CD8-positive, alpha-beta memory T cell (primary cell): ENCODE data around the gene RFC5. TPM values are rescaled to one million over a fixed set of nuclear protein-coding genes. Genes with fewer than 3 reads are reported as not detected.

Experiments used
- CTCF ChIA-PET: fragments of 350-600 bp; sonication (Branson Sonifier 250); formaldehyde crosslinking; loops from one replicate; lab custom pipeline; 2021; ENCODE audit warnings: antibody characterized with exemption; lab: Charles Lee
- POLR2A ChIA-PET: fragments of 350-600 bp; sonication (Branson Sonifier 250); formaldehyde crosslinking; loops from one replicate; lab custom pipeline; 2021; ENCODE audit warnings: antibody characterized with exemption; lab: Charles Lee
- DNase-seq, 5 donors: peaks; one replicate each; pipeline versions ENCODE4 v3.0.0 to v3.0.0-alpha.2; 2020 to 2022; ENCODE audit warnings: mixed read lengths in 1 of 5
- H3K27ac ChIP-seq: one replicate; pipeline ENCODE4 v1.7.0; 2013; ENCODE audit warnings: low read depth, mild to moderate bottlenecking, low read length, moderate library complexity
- H3K27me3 ChIP-seq: 2 replicates; pipeline ENCODE4 v1.7.0; 2013; ENCODE audit warnings: low read length, mild to moderate bottlenecking; ENCODE audit not compliant: insufficient read depth, poor library complexity, severe bottlenecking
- H3K36me3 ChIP-seq: 2 replicates; pipeline ENCODE4 v1.7.0; 2013; ENCODE audit warnings: mild to moderate bottlenecking, low read length, moderate library complexity; ENCODE audit not compliant: insufficient read depth
- H3K4me1 ChIP-seq: 2 replicates; pipeline ENCODE4 v1.7.0; 2013; ENCODE audit warnings: mild to moderate bottlenecking, low read length, moderate library complexity; ENCODE audit not compliant: insufficient read depth
- H3K4me3 ChIP-seq: 2 replicates; pipeline ENCODE4 v1.7.0; 2013; ENCODE audit warnings: mild to moderate bottlenecking, low read length
- H3K9me3 ChIP-seq: 2 replicates; pipeline ENCODE4 v1.7.0; 2013; ENCODE audit warnings: mild to moderate bottlenecking, low read length
- H3K27ac Mint-ChIP-seq, 8 donors: one replicate each; pipeline ENCODE4 v1.8.0; 2020 to 2021; ENCODE audit warnings: mixed read lengths in 8 of 8, mild to moderate bottlenecking in 6 of 8, inconsistent platforms in 3 of 8, moderate library complexity in 3 of 8
- H3K27me3 Mint-ChIP-seq, 2 donors: one replicate each; pipeline ENCODE4 v1.8.0; 2020 to 2021; ENCODE audit warnings: mixed read lengths in 2 of 2, mild to moderate bottlenecking in 1 of 2, moderate library complexity in 1 of 2
- H3K36me3 Mint-ChIP-seq, 3 donors: one replicate each; pipeline ENCODE4 v1.8.0; 2020 to 2021; ENCODE audit warnings: mixed read lengths in 3 of 3, inconsistent platforms in 1 of 3, mild to moderate bottlenecking in 1 of 3
- H3K4me1 Mint-ChIP-seq, 3 donors: one replicate each; pipeline ENCODE4 v1.8.0; 2020 to 2021; ENCODE audit warnings: mixed read lengths in 3 of 3, inconsistent platforms in 1 of 3, mild to moderate bottlenecking in 1 of 3
- H3K4me3 Mint-ChIP-seq, 7 donors: one replicate each; pipeline ENCODE4 v1.8.0; 2020 to 2021; ENCODE audit warnings: mixed read lengths in 7 of 7, mild to moderate bottlenecking in 6 of 7, moderate library complexity in 4 of 7, inconsistent platforms in 2 of 7
- H3K9me3 Mint-ChIP-seq, 5 donors: one replicate each; pipeline ENCODE4 v1.8.0; 2020 to 2022; ENCODE audit warnings: mixed read lengths in 5 of 5, mild to moderate bottlenecking in 3 of 5, moderate library complexity in 2 of 5, inconsistent platforms in 1 of 5
- polyA plus RNA-seq: library from polyadenylated mRNA; unstranded; fragments of 300-500 nt; fragmentation: Illumina TruSeq; gene quantifications from one replicate; pipeline ENCODE4 v1.2.3, GENCODE V29; 2021
- total RNA-seq, 2 experiments: library from RNA; stranded (reverse); gene quantifications; one replicate each; pipeline ENCODE4 v1.2.3, GENCODE V29; 2021

Gene RFC5
- total and polyA plus RNA-seq, 3 experiments from 2014 or later = 14.0 to 67.4 (median 66.1) TPM

DNA sequence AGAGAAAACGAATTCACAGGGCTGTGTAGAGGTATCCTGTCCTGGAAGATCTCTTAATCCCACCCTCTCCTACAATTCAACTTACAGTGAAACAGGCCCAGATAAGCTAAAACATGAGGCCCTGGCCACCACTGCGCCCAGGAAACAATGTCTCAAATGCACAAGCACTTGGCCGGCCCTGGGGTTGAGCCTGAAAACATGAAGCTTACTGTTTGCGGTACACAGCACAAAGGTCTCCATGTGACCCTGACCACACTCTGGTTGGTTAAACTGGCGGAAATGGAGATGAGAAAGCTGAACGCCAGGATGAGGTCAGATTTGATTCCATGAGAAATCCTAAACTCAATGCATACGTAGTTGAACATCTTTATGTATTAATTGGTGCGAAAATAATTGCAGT lies 28.1 kb downstream of the RFC5 start:
- Mint-ChIP-seq H3K9me3 (no peaks in the 10 kb centered on the region), H3K36me3 (peaks cover 11 to 69% (median 19%) of the 10 kb centered on the region in 3 donors), H3K4me1 (peaks cover 11 to 30% (median 19%) of the 10 kb centered on the region in 3 donors), H3K27ac (peak overlapping the region in 3 of 8 donors; percentile 1 to 52 (median 47)), H3K4me3 (no peak overlapping the region), H3K27me3 (no peaks in the 10 kb centered on the region)
- peaks cover 27% of the 10 kb centered on the region for H3K36me3 ChIP-seq
- ChIA-PET POLR2A (no interaction called here), CTCF (interaction anchor here (1.8 kb wide), 1 partner anchor 10 kb away, joined by 4 read pairs; no protein-coding TSS in a partner anchor)
- no peaks in the 10 kb centered on the region for H3K9me3 ChIP-seq
- H3K27me3 ChIP-seq = no peaks in the 10 kb centered on the region
- H3K27ac ChIP-seq = no peak overlapping the region
- H3K4me1 ChIP-seq = no peaks in the 10 kb centered on the region
- DNase-seq = no peak
- no peak overlapping the region for H3K4me3 ChIP-seq

DNA sequence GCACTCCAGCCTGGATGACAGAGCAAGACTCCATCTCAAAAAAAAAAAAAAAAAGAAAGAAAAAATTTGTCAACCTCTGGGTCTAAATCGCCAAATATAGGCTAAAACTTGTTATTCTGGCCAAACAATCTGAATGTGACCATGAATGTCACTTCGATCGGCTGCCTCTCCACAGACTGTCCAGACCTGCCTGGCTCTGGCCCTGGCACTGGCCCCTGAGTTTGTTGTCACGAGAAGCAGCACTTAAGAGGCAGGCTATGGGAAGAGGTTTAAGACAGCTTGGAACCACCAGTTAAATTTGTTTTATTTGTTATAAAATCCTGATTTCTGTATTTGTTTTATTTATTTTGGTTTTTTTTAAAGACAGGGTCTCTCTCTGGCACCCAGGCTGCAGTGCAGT lies 29.9 kb downstream of the RFC5 start:
- Mint-ChIP-seq H3K4me3 (no peak overlapping the region), H3K27ac (peak overlapping the region in 1 of 8 donors; percentile 46), H3K27me3 (no peaks in the 10 kb centered on the region), H3K4me1 (peaks cover 18 to 37% (median 28%) of the 10 kb centered on the region in 3 donors), H3K9me3 (no peaks in the 10 kb centered on the region), H3K36me3 (peaks cover 13 to 75% (median 19%) of the 10 kb centered on the region in 3 donors)
- H3K36me3 ChIP-seq = peaks cover 22% of the 10 kb centered on the region
- ChIA-PET POLR2A (no interaction called here), CTCF (interaction anchor here (0.7 to 1.0 kb wide), 2 partner anchors 8 to 75 kb away, joined by 3 to 4 read pairs; no protein-coding TSS in a partner anchor)
- no peak overlapping the region for H3K4me3 ChIP-seq
- DNase-seq = no peak
- no peaks in the 10 kb centered on the region for H3K4me1 ChIP-seq
- H3K27ac ChIP-seq = no peak overlapping the region
- H3K27me3 ChIP-seq = no peaks in the 10 kb centered on the region
- H3K9me3 ChIP-seq = no peaks in the 10 kb centered on the region

DNA sequence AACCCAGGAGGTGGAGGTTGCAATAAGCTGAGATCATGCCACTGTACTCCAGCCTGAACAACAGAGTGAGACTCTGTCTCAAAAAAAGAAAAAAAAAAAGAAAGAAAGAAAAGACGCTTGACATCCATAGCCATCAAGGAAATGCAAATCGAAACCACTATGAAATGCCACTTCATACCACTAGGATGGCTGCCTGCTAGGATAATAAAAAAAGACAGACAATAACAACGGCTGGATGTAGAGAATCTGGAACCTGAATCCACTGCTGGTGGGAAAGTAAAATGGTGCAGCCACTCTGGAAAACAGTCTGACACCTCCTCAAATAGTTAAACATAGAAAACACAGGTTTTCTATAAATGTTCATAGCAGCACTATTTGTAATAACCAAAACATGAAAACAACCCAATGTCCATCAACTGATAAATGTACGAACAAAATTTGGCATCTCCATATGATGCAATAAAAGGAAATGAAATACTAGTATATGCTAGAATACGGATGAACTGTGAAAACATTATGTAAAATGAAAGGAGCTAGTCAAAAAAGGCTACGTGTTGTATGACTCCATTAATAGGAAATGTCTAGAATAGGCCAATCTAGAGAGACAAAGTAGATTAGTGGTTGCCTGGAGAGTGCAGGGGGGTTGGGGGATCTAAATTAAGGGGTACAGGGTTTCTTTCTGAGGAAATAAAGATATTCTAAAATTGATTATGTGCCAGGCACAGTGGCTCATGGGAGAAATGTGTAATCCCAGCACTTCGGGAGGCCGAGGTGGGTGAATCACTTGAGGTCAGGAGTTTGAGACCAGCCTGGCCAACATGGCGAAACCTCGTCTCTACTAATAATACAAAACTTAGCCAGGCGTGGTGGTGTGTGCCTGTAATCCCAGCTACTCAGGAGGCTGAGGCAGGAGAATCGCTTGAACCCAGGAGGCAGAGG lies 34.7 kb downstream of the RFC5 start:
- Mint-ChIP-seq H3K27ac (peak overlapping the region; percentile 78 to 95 (median 94)), H3K4me3 (peak overlapping the region in 4 of 7 donors; percentile 4 to 61 (median 20)), H3K36me3 (peaks cover 8 to 46% (median 13%) of the 10 kb centered on the region in 3 donors), H3K4me1 (peaks cover 35 to 57% (median 51%) of the 10 kb centered on the region in 3 donors), H3K27me3 (peaks cover 0 to 2% of the 10 kb centered on the region in 2 donors), H3K9me3 (no peaks in the 10 kb centered on the region)
- ChIA-PET POLR2A (no interaction called here), CTCF (interaction anchor here (0.7 kb wide), 1 partner anchor 14 kb away, joined by 3 read pairs; no protein-coding TSS in a partner anchor)
- H3K27me3 ChIP-seq = no peaks in the 10 kb centered on the region
- H3K36me3 ChIP-seq = peaks cover 6% of the 10 kb centered on the region
- H3K9me3 ChIP-seq = no peaks in the 10 kb centered on the region
- H3K4me1 ChIP-seq = peaks cover 7% of the 10 kb centered on the region
- H3K27ac ChIP-seq = no peak overlapping the region
- no peak for DNase-seq
- H3K4me3 ChIP-seq = no peak overlapping the region

DNA sequence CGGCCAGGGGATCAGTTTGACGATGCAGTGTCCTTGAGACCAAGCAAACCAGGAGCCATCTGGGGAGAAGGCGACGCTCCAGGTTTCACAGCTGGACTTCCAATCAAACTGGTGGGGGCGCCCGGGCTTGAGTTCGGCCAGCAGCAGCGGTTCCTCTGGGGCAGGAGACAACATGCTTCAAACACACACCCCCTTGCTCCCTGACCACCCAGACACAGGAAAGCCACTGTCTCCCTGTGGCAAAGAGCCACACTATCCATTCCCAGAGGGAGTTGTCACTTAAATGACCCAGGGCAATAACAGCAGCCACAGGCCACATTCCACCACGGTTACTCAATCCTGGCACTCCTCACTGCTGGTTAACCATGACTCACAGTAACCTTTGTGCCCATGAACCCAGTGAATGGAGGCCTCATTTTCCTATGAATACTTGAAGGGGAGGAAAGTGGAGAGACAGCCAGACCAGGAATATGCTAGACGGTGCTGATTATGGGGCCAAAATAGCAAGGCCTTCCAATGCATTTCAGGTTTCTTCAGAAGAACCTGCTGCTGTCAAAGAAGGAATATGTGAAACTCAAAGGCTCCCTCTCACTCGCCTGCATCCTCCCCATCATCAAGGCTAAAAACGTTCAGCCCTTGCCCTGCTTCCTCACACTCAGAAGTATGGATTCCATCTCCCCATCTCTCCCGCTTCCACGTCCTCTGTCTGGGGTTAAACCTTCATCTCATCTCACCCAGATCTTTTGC lies 36.0 kb downstream of the RFC5 start:
- peak overlapping the region; percentile 53 for H3K27ac ChIP-seq
- no peak overlapping the region for H3K4me3 ChIP-seq
- CTCF ChIA-PET = interaction anchor here (0.6 to 4.6 kb wide), 2 partner anchors 9 to 12 kb away, joined by 5 to 36 read pairs; no protein-coding TSS in a partner anchor
- Mint-ChIP-seq H3K4me3 (peak overlapping the region; percentile 24 to 69 (median 61)), H3K36me3 (peaks cover 8 to 40% (median 13%) of the 10 kb centered on the region in 3 donors), H3K27me3 (peaks cover 0 to 2% of the 10 kb centered on the region in 2 donors), H3K4me1 (peaks cover 37 to 54% (median 53%) of the 10 kb centered on the region in 3 donors), H3K9me3 (no peaks in the 10 kb centered on the region), H3K27ac (peak overlapping the region; percentile 84 to 95 (median 94))
- no peak for DNase-seq
- H3K4me1 ChIP-seq = peaks cover 7% of the 10 kb centered on the region
- no peaks in the 10 kb centered on the region for H3K27me3 ChIP-seq
- H3K36me3 ChIP-seq = peaks cover 6% of the 10 kb centered on the region
- POLR2A ChIA-PET = interaction anchor here (0.6 to 1.2 kb wide), 3 partner anchors 9 to 73 kb away, joined by 3 to 12 read pairs (median 4); no protein-coding TSS in a partner anchor
- no peaks in the 10 kb centered on the region for H3K9me3 ChIP-seq

DNA sequence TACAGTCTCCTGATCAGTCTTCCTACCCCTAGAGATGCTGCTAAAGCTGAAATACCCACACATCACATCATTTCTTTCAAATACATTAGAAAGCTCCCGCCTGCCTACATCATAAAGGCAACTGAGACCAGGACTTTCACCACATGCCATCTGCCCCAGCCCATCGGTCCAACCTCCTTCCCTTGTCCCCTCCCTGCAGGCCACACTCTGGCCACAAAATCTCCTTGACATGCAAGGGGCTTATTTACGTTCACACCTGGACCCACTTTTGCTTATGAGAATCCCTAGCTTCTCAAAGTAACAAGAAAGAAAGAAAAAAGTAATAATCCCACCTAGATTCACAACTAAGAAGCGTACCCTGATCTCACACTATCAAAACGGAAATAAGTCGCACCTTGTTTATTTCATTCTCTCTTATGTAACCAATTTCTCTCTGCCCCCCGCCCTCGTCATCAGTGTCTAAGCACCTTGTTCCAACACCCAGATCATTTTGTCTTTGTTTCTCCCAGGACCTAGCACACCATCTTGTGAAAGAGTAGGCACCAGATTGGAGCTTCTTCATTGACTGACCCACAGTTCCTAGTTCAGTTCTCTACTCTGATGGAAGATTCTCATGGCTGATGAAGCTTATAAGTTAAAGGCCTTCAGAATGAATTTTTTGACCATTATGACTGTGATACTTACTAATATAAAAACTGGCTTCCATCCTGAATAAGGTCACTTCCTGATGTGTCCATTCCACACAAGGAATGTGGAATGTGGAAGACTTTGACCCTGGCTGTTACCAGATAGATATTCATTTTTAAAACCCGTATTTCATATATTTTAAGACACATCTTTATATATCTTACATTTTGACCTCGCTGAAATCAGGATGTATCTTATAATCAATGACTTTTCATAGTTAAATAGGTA lies 36.8 kb downstream of the RFC5 start:
- POLR2A ChIA-PET = interaction anchor here (0.6 to 1.2 kb wide), 3 partner anchors 8 to 72 kb away, joined by 3 to 12 read pairs (median 4); no protein-coding TSS in a partner anchor

DNA sequence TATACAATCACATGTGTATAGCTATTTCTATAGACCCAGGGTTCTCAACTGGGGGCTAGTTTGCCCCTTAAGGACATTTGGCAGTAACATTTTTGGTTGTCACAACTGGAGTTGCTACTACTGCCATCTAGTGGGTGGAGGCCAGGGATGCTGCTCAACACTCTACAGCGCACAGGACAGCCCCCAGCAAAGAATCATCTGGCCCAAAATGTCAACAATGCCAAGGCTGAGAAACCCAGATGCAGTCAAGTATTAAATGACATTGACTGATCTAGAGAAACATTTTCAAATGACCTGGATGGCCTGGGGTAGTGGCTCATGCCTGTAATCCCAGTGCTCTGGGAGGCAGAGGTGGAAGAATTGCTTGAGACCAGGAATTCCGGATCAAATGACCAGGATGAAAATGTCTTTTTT lies 38.6 kb downstream of the RFC5 start:
- H3K36me3 ChIP-seq = peaks cover 6% of the 10 kb centered on the region
- peaks cover 17% of the 10 kb centered on the region for H3K4me1 ChIP-seq
- Mint-ChIP-seq H3K4me3 (peak overlapping the region in 2 of 7 donors; percentile 5 to 34), H3K9me3 (peaks cover 0 to 1% (median 0%) of the 10 kb centered on the region in 5 donors), H3K27ac (peak overlapping the region; percentile 58 to 98 (median 81)), H3K4me1 (peaks cover 51 to 67% (median 62%) of the 10 kb centered on the region in 3 donors), H3K36me3 (peaks cover 8 to 29% (median 10%) of the 10 kb centered on the region in 3 donors), H3K27me3 (peaks cover 0 to 2% of the 10 kb centered on the region in 2 donors)
- ChIA-PET POLR2A (interaction anchor here (0.6 to 0.8 kb wide), 4 partner anchors 9 to 399 kb away, joined by 3 to 12 read pairs (median 6); partner anchors contain the start of gene RFC5), CTCF (interaction anchor here (0.6 to 4.6 kb wide), 11 partner anchors 9 to 321 kb away, joined by 3 to 36 read pairs (median 3); partner anchors contain the start of genes RFC5 and SUDS3)
- H3K27ac ChIP-seq = no peak overlapping the region
- peak; percentile 43 to 81 (median 51) for DNase-seq
- H3K27me3 ChIP-seq = no peaks in the 10 kb centered on the region
- H3K9me3 ChIP-seq = no peaks in the 10 kb centered on the region
- no peak overlapping the region for H3K4me3 ChIP-seq

More for the DNA sequence above, 36.8 kb downstream of the RFC5 start:
- Histone ChIP-seq H3K4me3 (no peak overlapping the region), H3K27ac (peak overlapping the region; percentile 53), H3K9me3 (no peaks in the 10 kb centered on the region), H3K27me3 (no peaks in the 10 kb centered on the region), H3K4me1 (peaks cover 7% of the 10 kb centered on the region), H3K36me3 (peaks cover 6% of the 10 kb centered on the region)
- DNase-seq = peak in 3 of 5 donors; percentile 23 to 56 (median 54)
- Mint-ChIP-seq H3K36me3 (peaks cover 8 to 35% (median 13%) of the 10 kb centered on the region in 3 donors), H3K27ac (peak overlapping the region; percentile 84 to 95 (median 94)), H3K4me1 (peaks cover 37 to 58% (median 54%) of the 10 kb centered on the region in 3 donors), H3K27me3 (peaks cover 0 to 2% of the 10 kb centered on the region in 2 donors), H3K9me3 (peaks cover 0 to 1% (median 0%) of the 10 kb centered on the region in 5 donors), H3K4me3 (peak overlapping the region; percentile 24 to 69 (median 57))
- CTCF ChIA-PET = interaction anchor here (1.3 to 4.6 kb wide), 2 partner anchors 11 to 323 kb away, joined by 3 to 36 read pairs; partner anchors contain the start of gene SUDS3
